Transverse colon (tissue), 4 donors: ENCODE results near the gene STK11IP. TPM values are rescaled to one million over a fixed set of nuclear protein-coding genes. Genes with fewer than 3 reads are reported as not detected.

Source experiments
- DNase-seq: peaks from one replicate; pipeline ENCODE4 v3.0.0-alpha.2; 2019
- H3K27ac ChIP-seq, 4 donors: fragments of 200-600 bp; sonication (generic); 2 replicates each; pipeline ENCODE4 v1.5.1; 2016 to 2018; ENCODE audit warnings: inconsistent platforms in 4 of 4
- H3K27me3 ChIP-seq: fragments of 200-600 bp; sonication (generic); 2 replicates; pipeline ENCODE4 v1.5.1; 2017; ENCODE audit warnings: inconsistent platforms
- H3K36me3 ChIP-seq, 4 donors: fragments of 200-600 bp; sonication (generic); 2 replicates each; pipeline ENCODE4 v1.5.1; 2017 to 2019; ENCODE audit warnings: inconsistent platforms in 4 of 4
- H3K4me1 ChIP-seq, 4 donors: fragments of 200-600 bp; sonication (generic); 2 replicates each; pipeline ENCODE4 v1.5.1; 2017 to 2020; ENCODE audit warnings: inconsistent platforms in 4 of 4
- H3K4me3 ChIP-seq, 4 donors: fragments of 200-600 bp; sonication (generic); 1 replicate in 1 of 4; 2 replicates in 3 of 4; pipeline versions ENCODE4 v1.5.1 to v1.6.1; 2017 to 2019; ENCODE audit warnings: inconsistent platforms in 4 of 4
- H3K9me3 ChIP-seq, 2 donors: fragments of 200-600 bp; sonication (generic); 2 replicates each; pipeline ENCODE4 v1.5.1; 2017 to 2019; ENCODE audit warnings: inconsistent platforms in 2 of 2
- EP300 ChIP-seq: sonication (generic); formaldehyde crosslinking; IDR thresholded peaks from one replicate; pipeline ENCODE4 v1.6.1; 2017; ENCODE audit warnings: antibody characterized with exemption, low read depth
- POLR2A ChIP-seq: fragments of 450-650 bp; IDR thresholded peaks from one replicate; pipeline ENCODE4 v1.6.1; 2016; ENCODE audit warnings: antibody characterized with exemption, mild to moderate bottlenecking, moderate library complexity
- POLR2AphosphoS5 ChIP-seq, 3 donors: sonication (generic); formaldehyde crosslinking; IDR thresholded peaks; one replicate each; pipeline ENCODE4 v1.6.1; 2016; ENCODE audit warnings: antibody characterized with exemption in 3 of 3
- WGBS, 2 donors: methylation state at CpG; one replicate each; pipeline ENCODE4 v1.1.5; 2018; ENCODE audit warnings: low coverage in 1 of 2; 5-methylcytosine and 5-hydroxymethylcytosine counted together
- in situ Hi-C, 4 donors: fragments of 200-750 bp; cut with MboI; loops; one replicate each; pipeline versions ENCODE4 v1.15.0 to v1.15.1; 2017; ENCODE audit warnings: low sequenced_read_pairs in 3 of 4, low pct_ligation_motif_present in 1 of 4, low pct_unique_long_range_greater_than_20kb in 1 of 4
- intact Hi-C: fragments of 100-400 bp; cut with DNase I; formaldehyde crosslinking; loops from one replicate; pipeline ENCODE4 v1.15.1; 2023; ENCODE audit warnings: low total_unique reads
- total RNA-seq, 4 donors: library from RNA; depleted of rRNA; stranded (reverse); fragments of >200 nt; gene quantifications; one replicate each; pipeline ENCODE4 v1.1.0, GENCODE V29; 2016
- TF ChIP-seq, protein P1 (sequence below), 5 experiments: fragments of 200-600 bp in 3 of 5; fragments of 450-650 bp in 2 of 5; sonication (generic) in 3 of 5; IDR thresholded peaks; 1 replicate in 2 of 5; 2 replicates in 3 of 5; pipeline ENCODE4 v1.5.1; 2016 to 2017; ENCODE audit warnings: antibody characterized with exemption in 5 of 5, inconsistent platforms in 3 of 5, mild to moderate bottlenecking in 2 of 5, moderate library complexity in 1 of 5

Gene STK11IP
- total RNA-seq, 4 donors from 2014 or later, result 16.2 to 117 (median 38.2) TPM

DNA sequence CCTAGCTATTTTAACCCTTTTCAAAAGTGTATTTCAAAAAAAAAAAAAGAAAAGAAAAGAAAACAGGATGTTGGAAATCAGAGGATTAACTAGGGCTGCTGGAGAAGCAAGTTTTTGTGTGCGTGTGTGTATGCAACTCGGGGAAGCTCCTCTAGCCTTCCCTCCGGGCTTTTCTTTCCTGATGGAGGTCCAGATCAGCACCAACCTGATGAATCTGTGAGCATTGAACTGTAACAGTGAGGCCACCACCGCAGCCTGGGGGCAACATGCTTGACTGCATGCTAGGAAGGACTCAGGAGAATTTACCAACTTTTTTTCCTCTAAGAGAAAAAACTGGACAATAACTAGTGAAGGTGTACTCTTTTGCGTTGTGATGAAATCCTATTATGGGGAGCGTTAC, 28.6 kb upstream of the STK11IP start:
- peaks cover 30% of the 10 kb centered on the region for H3K27me3 ChIP-seq
- no peaks in the 10 kb centered on the region for H3K36me3 ChIP-seq
- no peak overlapping the region for H3K4me3 ChIP-seq
- WGBS, 2 donors, result 85 to 96% methylated on average over 5 to 6 of the region's 6 CpGs
- TF ChIP-seq POLR2AphosphoS5 (IDR thresholded peaks at IDR 0.05), result no peak
- H3K9me3 ChIP-seq, result no peaks in the 10 kb centered on the region
- intact Hi-C loops, result no loop called here
- DNase-seq, result no peak
- in situ Hi-C loops, result no loop called here
- no peak overlapping the region for H3K27ac ChIP-seq
- H3K4me1 ChIP-seq, result peaks cover 3 to 17% (median 8%) of the 10 kb centered on the region in 4 donors

DNA sequence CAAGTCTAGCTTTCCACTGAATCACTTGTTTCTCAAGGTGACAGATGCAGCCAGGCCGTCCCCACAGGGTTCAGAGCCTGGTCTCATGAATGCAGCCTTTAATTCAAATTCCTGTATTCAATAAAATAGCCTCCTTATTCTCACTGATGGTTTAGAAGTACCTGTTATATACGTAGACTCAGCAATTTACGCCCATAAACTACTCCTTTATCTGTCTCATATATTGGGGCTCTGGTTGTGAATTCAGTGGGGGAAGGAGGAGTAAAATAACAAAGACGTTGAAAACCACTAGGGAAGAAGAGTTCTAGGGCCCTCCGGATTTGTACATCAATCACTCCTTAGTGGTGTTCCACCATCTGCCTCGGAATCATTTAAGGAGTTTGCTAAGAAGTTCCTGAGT, 28.0 kb upstream of the STK11IP start:
- Histone ChIP-seq H3K9me3 (no peaks in the 10 kb centered on the region), H3K36me3 (no peaks in the 10 kb centered on the region), H3K27ac (no peak overlapping the region), H3K4me1 (peaks cover 3 to 17% (median 8%) of the 10 kb centered on the region in 4 donors), H3K4me3 (no peak overlapping the region), H3K27me3 (peaks cover 30% of the 10 kb centered on the region)
- DNase-seq, result no peak
- intact Hi-C loops, result loop anchor here (2.0 kb wide), 1 partner anchor 27 kb away; the partner anchor contains the start of gene STK11IP
- in situ Hi-C loops, result no loop called here
- TF ChIP-seq POLR2A (no peak), EP300 (no peak), POLR2AphosphoS5 (IDR thresholded peaks at IDR 0.05) (no peak)
- TF ChIP-seq, protein P1, sequence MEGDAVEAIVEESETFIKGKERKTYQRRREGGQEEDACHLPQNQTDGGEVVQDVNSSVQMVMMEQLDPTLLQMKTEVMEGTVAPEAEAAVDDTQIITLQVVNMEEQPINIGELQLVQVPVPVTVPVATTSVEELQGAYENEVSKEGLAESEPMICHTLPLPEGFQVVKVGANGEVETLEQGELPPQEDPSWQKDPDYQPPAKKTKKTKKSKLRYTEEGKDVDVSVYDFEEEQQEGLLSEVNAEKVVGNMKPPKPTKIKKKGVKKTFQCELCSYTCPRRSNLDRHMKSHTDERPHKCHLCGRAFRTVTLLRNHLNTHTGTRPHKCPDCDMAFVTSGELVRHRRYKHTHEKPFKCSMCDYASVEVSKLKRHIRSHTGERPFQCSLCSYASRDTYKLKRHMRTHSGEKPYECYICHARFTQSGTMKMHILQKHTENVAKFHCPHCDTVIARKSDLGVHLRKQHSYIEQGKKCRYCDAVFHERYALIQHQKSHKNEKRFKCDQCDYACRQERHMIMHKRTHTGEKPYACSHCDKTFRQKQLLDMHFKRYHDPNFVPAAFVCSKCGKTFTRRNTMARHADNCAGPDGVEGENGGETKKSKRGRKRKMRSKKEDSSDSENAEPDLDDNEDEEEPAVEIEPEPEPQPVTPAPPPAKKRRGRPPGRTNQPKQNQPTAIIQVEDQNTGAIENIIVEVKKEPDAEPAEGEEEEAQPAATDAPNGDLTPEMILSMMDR (IDR thresholded peaks at IDR 0.05), result no peak
- 85 to 89% methylated on average over 5 to 6 of the region's 6 CpGs for WGBS, 2 donors

DNA sequence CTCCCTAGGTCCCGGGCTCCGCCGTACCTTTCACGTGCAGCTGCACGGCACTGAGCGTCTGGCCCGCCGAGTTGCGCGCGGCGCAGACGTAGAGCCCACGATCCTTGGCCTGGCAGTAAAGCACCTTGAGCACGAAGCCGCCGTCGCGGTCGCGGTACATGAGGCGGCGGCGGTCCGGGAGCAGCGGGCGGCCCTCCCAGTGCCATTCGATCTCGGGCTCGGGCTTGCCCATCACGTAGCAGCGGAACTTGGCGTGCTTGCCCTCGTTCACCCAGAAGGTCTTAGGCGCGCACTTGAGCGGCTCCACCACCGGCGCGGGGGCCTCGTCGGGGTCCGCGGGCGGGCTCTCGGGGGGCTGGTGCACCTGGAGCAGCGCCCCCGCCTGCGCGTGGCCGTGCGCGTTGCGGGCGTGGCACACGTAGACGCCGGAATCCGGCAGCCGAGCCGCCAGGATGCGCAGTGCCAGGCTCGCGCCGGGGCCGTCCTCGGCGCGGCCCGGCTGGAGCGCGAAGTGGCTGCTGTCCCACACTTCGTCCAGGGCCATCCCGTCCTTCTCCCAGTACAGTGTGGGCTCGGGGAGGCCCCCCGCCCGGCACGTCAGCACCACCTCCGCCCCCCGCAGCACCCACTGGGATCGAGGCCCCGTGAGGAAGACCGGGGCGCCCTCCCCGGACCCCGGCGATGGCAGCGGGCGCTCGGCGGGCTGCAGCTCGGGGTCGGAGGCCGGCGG, 27.3 kb upstream of the STK11IP start:
- intact Hi-C loops, result loop anchor here (2.0 kb wide), 1 partner anchor 26 kb away; the partner anchor contains the start of gene STK11IP
- WGBS, 2 donors, result 20% methylated on average over 53 of the region's 95 CpGs; no CpG with 5 or more reads in 1 of the 2 donors
- in situ Hi-C loops, result no loop called here
- no peaks in the 10 kb centered on the region for H3K9me3 ChIP-seq
- DNase-seq, result peak; percentile 23
- H3K4me3 ChIP-seq, result peak overlapping the region; percentile 53 to 74 (median 57)
- peak overlapping the region; percentile 65 to 90 (median 81) for H3K27ac ChIP-seq
- peaks cover 3 to 17% (median 8%) of the 10 kb centered on the region in 4 donors for H3K4me1 ChIP-seq
- TF ChIP-seq EP300 (no peak), POLR2A (no peak), POLR2AphosphoS5 (IDR thresholded peaks at IDR 0.05) (no peak)
- H3K27me3 ChIP-seq, result peaks cover 30% of the 10 kb centered on the region
- no peaks in the 10 kb centered on the region for H3K36me3 ChIP-seq

DNA sequence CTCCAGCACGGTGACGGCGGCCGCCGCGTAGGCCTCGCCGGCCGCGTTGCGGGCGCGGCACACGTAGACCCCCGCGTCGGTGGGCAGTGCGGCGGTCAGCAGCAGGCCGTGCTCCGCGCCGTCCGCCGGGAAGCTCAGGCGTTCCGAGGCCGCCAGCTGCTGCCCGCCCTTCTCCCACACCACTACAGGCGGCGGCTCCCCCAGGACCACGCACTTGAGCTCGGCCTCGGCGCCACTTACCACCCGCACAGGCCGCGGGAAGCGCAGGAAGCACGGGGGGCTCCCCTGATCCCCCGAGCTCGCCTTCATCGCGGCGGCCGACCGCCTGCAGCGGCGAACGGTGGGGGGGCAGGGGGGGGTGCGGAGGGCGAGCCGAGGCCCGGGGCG, 26.7 kb upstream of the STK11IP start:
- peaks cover 30% of the 10 kb centered on the region for H3K27me3 ChIP-seq
- no peak for DNase-seq
- no peaks in the 10 kb centered on the region for H3K36me3 ChIP-seq
- H3K4me3 ChIP-seq, result peak overlapping the region; percentile 53 to 74 (median 57)
- WGBS, 2 donors, result 0% methylated on average over 20 of the region's 55 CpGs; no CpG with 5 or more reads in 1 of the 2 donors
- TF ChIP-seq POLR2A (no peak), EP300 (no peak), POLR2AphosphoS5 (IDR thresholded peaks at IDR 0.05) (no peak)
- TF ChIP-seq, protein P1 (IDR thresholded peaks at IDR 0.05), result no peak
- no peaks in the 10 kb centered on the region for H3K9me3 ChIP-seq
- H3K27ac ChIP-seq, result peak overlapping the region; percentile 65 to 90 (median 81)
- intact Hi-C loops (loop anchor here (2.0 kb wide), 1 partner anchor 26 kb away; the partner anchor contains the start of gene STK11IP), in situ Hi-C loops (no loop called here)
- H3K4me1 ChIP-seq, result peaks cover 3 to 17% (median 8%) of the 10 kb centered on the region in 4 donors
